GM12875 (cell line): ENCODE data around the gene FAM241B.

Experiments used
- H3K4me3 ChIP-seq: one replicate; pipeline ENCODE4 v1.5.1; 2011; ENCODE audit warnings: low read depth, low read length, control low read depth
- TF ChIP-seq, protein P1 (sequence below): IDR thresholded peaks from 2 replicates; pipeline ENCODE4 v1.5.1; 2011; ENCODE audit warnings: low read depth, mild to moderate bottlenecking, control low read depth, inconsistent platforms, low read length, moderate library complexity, borderline replicate concordance; ENCODE audit not compliant: insufficient read depth

FAM241B gene

DNA sequence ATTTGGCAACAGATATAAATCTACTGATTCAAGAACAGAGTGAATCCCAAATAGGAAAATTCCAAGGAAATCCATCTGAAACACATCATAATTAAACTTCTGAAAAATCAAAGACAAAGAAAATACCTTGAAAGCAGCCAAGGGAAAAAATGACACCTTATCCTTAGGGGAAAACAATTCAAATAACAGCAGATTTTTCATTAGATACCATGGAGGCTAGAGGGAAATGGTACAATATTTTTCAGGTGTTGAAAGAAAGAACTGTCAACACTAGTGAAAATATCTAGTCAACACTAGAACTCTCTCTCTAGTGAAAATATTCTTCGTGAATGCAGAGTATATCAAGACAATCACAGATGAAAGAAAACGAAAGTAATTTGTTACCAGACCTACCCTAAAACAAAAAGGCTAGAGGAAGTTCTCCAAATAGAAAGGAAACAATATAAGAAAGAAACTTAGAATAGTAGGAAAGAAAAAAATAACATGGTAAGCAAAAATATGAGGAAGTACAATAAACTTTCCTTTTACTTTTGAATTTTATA, 5.7 kb upstream of the FAM241B start:
- TF ChIP-seq, protein P1, sequence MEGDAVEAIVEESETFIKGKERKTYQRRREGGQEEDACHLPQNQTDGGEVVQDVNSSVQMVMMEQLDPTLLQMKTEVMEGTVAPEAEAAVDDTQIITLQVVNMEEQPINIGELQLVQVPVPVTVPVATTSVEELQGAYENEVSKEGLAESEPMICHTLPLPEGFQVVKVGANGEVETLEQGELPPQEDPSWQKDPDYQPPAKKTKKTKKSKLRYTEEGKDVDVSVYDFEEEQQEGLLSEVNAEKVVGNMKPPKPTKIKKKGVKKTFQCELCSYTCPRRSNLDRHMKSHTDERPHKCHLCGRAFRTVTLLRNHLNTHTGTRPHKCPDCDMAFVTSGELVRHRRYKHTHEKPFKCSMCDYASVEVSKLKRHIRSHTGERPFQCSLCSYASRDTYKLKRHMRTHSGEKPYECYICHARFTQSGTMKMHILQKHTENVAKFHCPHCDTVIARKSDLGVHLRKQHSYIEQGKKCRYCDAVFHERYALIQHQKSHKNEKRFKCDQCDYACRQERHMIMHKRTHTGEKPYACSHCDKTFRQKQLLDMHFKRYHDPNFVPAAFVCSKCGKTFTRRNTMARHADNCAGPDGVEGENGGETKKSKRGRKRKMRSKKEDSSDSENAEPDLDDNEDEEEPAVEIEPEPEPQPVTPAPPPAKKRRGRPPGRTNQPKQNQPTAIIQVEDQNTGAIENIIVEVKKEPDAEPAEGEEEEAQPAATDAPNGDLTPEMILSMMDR = no peak
- H3K4me3 ChIP-seq = no peak overlapping the region

DNA sequence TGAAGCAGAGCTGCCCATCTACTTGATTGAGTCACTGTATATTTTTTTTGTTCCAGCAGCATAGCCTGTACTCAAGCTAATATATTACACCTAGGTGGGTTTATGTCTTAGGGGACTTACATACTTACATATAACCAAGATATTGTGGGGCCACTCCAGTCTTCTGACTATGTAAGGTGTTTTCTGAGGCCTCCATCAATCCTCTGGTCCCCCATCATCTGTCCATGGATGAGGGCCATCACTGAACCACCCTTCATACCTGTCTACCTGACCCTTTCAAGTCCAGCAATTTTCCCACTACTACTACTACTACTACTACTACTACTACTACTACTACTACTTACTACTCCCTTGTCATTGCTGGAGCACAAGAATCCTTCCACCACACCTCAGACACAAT, 3.2 kb upstream of the FAM241B start:
- TF ChIP-seq, protein P1 = no peak
- no peak overlapping the region for H3K4me3 ChIP-seq

DNA sequence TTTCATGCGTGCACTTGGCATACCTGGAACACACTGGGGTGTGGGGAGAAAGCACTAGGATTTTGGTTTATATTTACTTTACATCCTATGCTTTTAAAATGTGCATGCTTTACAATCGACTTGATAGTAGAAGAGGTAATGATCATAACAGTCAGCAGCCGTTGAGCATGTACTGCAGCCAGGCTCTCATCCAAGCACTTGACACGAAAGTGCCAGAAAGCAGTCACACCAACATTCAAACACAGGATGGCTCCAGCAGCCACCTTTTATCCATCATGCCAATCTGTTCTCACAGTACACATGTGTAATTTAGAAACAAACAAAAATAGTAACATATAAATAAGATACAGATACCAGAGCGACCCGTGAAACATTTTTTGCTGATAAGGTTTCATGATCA, 1.2 kb upstream of the FAM241B start:
- H3K4me3 ChIP-seq = no peak overlapping the region
- TF ChIP-seq, protein P1 = no peak

DNA sequence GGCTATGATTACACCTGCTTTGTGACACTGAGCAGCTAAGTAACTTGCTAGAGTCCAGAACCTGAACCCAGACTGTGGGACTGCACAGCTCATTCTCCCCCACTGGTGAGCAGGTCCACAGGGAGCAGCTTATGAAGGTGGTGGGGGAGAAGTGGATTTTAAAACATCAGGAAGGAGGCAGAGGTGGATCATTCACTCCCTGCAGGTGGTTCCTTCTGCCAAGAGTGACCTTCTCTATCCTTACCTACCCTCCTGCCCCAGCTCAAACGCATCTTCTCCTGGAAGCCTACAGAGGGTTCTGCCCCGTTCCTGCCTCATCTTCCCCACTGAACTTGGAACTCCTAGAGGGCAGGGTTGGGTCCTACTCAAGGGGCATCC, 539 bp upstream of the FAM241B start:
- TF ChIP-seq, protein P1 = no peak
- no peak overlapping the region for H3K4me3 ChIP-seq

DNA sequence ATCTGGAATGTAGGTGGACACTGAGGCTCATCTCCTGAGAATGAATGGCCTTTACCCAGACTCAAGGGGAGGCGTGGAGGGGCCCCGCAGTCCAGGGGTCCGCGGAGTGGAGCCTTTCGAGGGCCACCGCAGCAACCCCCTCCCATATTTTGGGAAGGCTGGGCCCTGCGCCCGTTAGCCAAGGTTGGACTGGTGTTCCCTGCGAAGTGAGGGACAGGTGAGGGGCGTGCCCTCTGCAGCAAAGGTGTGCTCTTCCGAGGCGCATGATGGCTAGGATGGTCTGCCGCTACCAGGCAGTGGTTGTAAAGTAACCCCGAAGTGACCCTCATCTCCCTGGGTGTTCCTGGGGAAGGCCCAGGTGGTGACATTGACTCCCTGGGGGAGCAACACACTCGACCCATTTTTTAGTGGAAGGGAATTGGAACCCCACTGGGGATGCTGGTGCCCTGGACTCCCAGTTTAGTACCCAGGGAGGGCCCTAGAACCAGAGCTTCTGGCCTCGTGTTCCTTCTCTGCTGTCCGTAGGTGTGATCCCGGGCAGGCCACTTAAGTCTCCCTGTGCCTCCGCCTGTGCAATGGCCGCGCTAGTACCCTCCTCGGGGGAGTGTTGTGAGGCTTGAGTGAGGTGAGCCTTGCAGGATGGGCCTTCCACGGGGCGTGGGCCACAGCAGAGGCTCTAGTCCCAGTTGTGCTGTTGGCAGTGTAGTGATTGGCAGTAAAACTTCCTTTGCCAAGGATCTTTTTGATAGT, 779 bp downstream of the FAM241B start:
- TF ChIP-seq, protein P1 = no peak
- no peak overlapping the region for H3K4me3 ChIP-seq

DNA sequence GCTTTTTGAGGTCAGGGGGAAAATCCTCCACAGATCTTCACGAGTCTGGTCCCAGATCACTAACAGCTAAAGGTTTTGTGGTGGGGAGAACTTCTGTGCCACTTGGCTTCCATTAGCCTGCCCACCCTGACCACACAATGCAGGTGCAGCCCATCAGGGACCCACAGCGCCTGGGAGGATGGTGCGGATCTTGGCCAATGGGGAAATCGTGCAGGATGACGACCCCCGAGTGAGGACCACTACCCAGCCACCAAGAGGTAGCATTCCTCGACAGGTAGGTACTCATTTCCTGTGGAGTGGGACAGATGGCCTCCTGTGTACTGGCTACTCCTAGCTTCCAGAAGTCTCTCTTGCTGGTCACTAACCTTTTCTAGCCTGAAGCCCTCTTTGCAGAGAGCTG, 1.5 kb downstream of the FAM241B start:
- TF ChIP-seq, protein P1 = no peak
- H3K4me3 ChIP-seq = no peak overlapping the region
